GM18519 (cell line): ENCODE measurements around the gene LTBP3.
"Not testable (repeated sequence)": the region's sequence is repeated elsewhere in the genome, so short reads cannot be mapped to it uniquely, and the experiment has no call there.

Experiments used
- ATAC-seq: cut with Tn5 transposase; IDR thresholded peaks from one replicate; pipeline ENCODE4 v1.9.1; 2021; ENCODE audit warnings: mild to moderate bottlenecking, moderate library complexity; ENCODE audit not compliant: unreplicated experiment, low FRiP score

Gene LTBP3

DNA sequence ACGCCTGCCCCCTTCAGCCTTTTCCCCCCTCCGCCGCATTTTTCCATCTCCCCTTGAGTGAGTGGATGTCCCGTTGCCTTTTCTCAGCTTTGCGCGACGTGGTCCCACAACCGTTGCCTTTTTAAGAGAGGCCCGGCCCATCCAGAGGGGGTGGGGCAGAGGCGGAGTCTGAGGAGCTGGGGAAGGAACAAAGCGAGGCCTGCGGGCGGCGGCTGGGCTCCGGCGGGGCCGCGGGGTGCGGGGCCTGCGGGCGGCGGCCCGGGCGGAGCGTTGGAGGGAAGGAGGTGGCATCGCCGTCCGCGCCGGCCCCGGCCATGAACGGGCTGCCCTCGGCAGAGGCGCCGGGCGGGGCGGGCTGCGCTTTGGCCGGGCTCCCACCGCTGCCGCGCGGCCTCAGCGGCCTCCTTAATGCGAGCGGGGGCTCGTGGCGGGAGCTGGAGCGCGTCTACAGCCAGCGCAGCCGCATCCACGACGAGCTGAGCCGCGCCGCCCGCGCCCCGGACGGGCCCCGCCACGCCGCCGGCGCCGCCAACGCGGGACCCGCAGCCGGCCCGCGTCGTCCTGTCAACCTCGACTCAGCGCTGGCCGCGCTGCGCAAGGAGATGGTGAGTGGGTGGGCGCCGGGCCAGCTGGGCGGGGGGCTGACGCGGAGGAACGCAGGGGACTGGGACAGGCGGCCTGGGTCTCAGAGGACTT, 14.3 kb upstream of the LTBP3 start, which contains the start of gene FAM89B:
Gene FAM89B, plus strand, starts transcription at position 183 of the 696 bp plus-strand sequence. Its CDS starts 132 bp downstream, at position 315.
- ATAC-seq: no peak

- ATAC-seq: no peak
Measured at GRCh38 chr11:65571940-65572339, 13.8 kb upstream of the LTBP3 start.

GRCh38 chr11:65571420-65571819, 13.3 kb upstream of the LTBP3 start:
- no peak for ATAC-seq

DNA sequence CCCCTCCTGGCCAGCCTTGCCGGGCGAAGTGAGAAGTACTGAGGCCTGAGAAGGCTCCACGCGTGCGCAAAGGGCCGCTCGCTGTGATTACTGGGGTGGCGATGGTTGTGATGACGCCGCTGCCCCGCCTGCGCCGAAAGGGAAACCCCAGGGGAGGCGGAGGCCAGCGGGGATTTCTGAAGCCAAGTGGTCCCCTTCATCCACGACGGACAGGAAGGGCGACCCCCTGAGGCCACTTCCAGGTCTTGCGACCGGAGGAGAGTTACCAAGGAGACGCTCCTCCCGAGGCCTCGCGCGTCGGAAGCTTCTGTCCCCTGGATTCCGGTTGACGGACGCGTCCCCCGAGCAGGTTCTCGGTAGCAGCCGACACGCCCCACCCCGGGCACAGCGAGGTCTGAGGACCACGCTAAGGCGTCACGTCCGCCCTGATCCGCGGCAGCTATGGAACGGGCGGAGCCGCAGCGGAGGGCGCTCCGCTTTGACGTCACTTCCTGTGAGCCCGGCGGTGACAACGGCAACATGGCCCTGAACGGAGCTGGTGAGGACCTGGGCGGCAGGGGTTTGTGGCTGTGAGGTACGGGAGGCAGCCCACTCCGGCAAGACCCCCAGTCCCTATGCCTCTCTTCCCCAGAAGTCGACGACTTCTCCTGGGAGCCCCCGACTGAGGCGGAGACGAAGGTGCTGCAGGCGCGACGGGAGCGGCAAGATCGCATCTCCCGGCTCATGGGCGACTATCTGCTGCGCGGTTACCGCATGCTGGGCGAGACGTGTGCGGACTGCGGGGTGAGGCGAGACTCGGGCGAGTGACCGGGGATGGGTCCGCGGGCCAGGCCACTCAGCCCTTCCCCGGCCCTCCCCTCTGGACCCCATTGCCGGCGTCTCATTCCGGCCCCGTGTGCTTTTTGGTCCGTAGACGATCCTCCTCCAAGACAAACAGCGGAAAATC, 12.1 kb upstream of the LTBP3 start, which contains the start of gene ZNRD2:
Gene ZNRD2, plus strand, starts transcription at position 505 of the 946 bp plus-strand sequence. Its CDS starts 15 bp downstream, at position 520.
- peak; percentile 49 for ATAC-seq

DNA sequence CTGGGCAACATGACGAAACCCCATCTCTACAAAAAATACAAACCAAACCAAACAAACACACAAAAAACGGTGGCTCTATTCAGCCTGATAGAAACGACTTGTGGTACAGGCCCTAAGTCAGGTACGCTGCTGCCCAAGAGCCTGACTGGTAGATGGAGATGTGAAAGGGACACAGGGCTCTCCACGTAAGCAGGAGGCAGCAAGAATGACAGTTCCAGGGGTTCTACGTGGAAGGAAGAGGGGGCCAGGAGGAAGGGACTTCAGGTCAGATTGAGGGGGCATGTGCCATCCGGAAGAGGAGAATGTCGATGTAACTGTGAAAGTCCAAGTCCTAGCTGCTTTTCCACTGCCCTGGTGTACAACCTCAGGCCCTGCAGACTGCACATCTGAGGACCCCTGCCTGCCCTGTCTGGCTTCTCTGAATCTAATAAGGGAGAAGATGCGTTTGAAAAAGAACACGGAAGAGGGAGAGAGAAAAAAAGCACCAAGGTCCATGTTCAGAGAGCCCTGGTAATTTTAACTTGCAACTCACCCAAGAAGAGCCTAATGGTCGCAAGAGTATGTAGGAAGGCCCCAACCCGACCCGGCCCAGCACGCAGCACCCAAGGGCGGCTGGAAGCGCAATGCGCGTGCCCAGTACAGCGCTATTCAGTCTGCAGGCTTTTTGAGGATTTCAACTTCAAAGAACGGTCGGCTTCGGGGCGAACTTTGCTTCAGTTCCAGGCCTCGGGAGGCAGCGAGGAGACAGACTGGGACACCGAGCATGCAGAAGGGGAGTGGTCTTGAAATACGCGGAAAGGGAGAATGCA, 11.2 kb upstream of the LTBP3 start:
- no peak for ATAC-seq

DNA sequence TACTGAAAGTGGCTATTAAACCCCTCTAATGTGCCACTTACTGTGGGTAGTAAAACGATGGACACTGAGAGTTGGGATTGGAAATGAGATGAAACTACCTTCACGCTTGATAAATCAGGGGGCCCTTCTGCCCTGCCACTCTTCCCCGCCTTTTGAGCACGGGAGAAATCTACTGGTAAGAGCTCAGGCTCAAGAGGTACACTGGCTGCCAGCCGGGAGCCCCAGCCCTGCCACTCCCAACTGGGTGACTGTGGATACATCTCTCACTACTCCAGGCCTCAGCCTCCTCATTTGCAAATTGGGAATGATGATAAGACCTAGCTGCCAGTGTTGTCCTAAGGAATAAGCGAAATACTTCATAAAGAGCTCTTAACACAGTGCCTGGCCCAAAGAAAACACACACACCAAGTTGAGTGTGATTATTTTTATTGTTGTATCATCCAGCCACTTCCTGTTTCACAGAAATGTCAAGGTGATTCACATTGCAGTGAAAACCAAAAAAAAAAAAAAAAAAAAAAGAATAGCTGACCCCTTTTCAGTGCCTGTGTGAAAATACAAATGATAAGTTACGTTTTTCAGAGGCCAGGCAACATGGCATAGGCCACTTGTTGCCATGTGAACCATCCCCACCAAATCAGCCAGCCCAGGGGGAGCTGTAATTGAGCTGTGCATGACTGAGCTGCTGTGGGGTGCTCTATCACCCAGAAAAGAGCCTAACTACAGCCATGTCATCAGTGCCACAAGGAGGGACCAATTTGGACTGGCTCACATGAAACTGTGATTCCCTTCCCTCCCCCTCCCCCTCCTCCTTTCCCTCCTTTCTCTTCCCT, 7.7 kb upstream of the LTBP3 start:
- ATAC-seq: no peak

DNA sequence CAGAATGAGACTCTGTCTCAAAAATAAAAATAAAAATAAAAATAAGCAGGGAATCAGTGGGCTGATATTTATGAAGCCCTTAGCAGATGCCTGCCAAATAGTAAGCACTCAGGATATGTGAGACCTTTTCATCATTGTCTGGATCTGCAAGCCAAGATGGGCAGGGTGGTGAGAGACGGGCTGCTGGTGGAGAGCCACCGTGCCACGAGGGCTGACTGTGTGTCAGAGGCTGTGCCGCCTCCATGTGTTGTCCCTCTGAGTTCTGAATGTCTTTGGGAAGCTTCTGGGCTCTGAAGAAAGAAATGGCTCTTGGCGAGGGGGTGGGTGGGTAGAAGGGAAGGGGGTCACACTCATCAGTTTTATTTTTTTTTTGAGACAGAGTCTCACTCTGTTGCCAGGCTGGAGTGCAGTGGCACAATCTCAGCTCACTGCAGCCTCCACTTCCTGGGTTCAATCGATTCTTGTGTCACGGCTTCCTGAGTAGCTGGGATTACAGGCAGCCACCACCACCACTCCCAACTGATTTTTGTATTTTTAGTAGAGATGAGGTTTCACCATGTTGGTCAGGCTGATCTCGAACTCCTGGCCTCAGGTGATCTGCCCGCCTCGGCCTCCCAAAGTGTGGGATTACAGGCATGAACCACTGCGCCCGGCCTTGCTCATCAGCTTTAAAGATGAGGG, 6.9 kb upstream of the LTBP3 start:
- ATAC-seq: not testable (repeated sequence)

DNA sequence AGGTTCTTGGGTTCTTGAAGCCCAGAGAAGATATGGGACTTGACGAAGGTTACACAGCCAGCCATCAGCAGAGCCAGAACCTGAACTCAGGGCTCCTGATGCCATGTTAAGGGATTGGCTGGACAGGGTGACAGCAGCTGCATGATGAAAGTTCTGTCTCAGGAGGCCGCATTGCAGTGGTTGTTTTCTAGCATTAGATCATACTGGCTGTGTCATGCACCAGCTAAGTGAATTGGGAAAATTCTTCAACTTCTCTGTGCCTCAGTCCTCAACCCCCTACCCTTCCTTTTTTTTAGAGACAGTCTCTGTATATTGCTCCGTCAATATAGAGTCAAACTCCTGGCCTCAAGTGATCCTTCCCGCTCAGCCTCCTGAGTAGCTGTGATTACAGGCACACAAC, 5.4 kb upstream of the LTBP3 start:
- ATAC-seq: no peak

- ATAC-seq: no peak
Measured at GRCh38 chr11:65562788-65563187, 4.6 kb upstream of the LTBP3 start.

DNA sequence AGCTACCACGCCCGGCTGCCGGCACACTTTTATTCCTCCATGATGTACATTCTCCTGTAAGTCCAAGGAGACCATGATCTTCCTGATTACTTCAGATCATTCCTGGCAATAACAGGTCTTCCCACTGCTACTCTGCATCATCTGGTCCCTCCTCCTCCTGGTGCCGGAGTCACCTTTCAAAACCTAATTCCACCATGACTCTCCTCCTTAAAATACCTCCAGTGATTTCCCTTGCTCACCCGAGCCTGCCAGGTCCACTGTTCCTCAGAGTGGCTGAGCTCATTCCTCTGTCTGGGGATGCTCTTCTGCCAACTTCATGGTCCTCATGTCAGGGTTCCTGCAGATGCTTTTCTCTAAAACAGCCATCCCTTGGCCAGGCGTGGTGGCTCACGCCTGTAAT, 3.9 kb upstream of the LTBP3 start:
- ATAC-seq: no peak

DNA sequence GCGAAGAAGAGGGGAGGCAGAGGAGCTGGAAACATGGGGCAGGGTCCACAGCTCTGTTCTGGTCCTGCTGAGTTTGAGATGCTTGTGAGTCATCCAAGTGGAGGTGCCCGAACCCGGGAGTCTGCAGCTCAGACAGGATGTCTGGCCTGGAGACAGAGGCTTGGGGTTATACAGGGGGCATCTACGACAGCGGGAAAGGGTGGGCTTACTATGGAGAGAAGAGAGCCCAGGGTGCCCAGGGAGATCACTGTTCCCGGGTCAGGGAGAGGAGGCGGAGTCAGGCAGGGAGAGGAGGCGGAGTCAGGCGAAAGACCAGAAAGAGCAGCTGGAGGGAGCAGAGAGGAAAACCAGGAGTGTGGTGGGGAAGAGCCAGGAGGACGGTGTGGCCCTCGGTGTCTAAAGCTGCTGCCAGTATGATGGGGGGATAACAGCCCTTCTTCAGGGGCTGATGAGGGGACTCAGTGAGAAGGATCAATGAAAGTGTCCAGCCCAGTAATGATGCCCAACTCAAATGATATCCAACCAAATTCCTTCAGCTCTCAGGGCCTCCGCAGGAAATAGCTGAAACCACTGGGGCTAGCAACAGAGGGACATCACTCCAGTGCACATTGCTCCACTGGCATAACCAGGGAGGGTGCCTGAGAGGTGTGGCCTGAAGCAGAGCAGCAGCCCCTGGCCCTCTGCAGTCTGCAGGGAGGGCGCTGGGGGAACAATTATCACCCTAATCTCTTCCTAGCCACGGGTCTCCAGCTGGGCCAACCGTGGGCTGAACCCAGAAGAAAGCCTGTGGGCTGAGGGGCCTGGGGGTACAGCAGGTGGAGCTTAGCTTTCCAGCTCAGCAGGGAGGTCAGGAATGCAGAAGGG, 2.6 kb upstream of the LTBP3 start:
- ATAC-seq: no peak

- no peak for ATAC-seq
Measured at GRCh38 chr11:65559951-65560537, 1.9 kb upstream of the LTBP3 start.

- no peak for ATAC-seq
Measured at GRCh38 chr11:65559535-65559934, 1.4 kb upstream of the LTBP3 start.

DNA sequence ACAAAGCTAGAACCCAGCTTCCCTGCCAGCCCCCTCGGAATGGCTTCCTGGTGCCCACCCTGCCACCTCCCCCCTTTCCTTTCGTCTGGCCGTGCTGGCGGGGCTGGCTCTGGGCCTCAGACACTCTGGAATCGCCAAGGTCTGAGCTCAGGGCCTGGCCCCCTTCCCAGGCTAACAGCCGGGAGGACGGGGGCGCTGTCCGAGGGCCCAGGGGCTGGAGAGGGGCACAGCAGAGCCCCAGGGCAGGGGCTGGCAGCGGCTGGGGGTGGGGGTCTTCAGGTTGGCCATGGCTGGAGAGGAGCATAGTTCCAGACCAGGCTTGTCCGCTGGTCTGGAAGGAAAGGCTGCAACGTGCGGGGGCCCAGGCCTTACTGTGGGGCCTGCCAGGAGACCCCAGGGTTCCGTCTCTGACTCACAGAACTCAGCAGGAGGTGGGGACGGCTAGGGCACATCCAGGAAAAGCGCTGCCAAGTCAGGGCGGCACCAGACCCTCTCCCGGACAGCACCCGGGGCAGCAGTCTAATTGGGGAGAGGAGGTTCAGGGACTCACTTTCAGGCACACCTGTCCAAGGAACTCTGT, 861 bp upstream of the LTBP3 start:
- ATAC-seq: no peak

DNA sequence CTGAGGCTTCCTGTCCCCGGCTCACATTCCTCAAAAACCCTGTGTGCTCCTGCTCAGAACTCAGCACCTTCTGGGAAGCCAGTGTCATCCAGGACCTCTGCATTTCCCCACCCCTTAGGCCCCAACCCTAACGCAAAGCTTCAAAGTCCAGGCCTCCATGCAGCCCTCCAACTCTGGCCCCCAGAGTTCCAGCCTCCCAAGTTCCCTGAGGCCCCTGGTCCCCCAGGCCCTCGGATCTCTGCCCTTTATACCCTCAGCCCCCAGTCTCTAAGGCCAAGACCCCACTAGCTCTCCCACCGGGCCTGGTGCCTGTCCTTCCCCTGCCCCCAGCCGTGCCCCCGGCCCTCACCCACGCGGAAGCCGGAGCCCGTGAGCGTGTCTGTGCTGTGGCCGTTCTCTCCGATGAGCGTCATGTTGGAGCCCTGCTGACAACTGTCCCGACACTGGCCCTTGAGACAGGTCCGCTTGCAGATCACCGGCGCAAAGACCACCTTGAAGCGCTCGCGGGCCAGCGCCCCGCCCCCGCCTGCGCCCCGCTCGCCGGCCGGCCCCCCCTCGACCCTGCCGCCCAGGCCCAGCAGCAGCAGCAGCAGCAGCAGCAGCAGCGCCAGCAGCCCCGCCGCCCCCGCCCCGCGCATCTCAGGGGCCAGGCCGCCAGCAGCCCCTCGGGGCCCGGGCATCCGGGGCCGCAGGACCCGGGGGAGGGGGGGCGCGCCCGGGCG, 718 bp downstream of the LTBP3 start:
- ATAC-seq: no peak

- no peak for ATAC-seq
Measured at GRCh38 chr11:65556470-65557279, 1.5 kb downstream of the LTBP3 start.
